Measurements from ENCODE around the gene TMPO.
"Not testable (repeated sequence)": the region's sequence is repeated elsewhere in the genome, so short reads cannot be mapped to it uniquely, and the experiment has no call there.

GRCh38 chr12:98558097-98558496, 42.7 kb downstream of the TMPO start:
- not testable (repeated sequence) for TF ChIP-seq NFE2L2 (IDR thresholded peaks at IDR 0.05; ENCODE audit: low read depth, low read length); CTCF (conservative IDR thresholded peaks at IDR 0.05; ENCODE audit: low read depth, low read length); RCOR1 (IDR thresholded peaks at IDR 0.05; ENCODE audit: insufficient replicate concordance, low read length); ELK1 (IDR thresholded peaks at IDR 0.05; ENCODE audit: borderline replicate concordance, low read depth, low read length); MXI1 (IDR thresholded peaks at IDR 0.05; ENCODE audit: borderline replicate concordance, low read depth, low read length); CEBPB (IDR thresholded peaks at IDR 0.05; ENCODE audit: low read depth, low read length); FOS (IDR thresholded peaks at IDR 0.05; ENCODE audit: low read depth, low read length); RFX5 (IDR thresholded peaks at IDR 0.05; ENCODE audit: low read depth, low read length); USF2 (IDR thresholded peaks at IDR 0.05; ENCODE audit: low read depth, low read length)
